Measurements from ENCODE around the gene PERCC1.
"Not testable (repeated sequence)": the region's sequence is repeated elsewhere in the genome, so short reads cannot be mapped to it uniquely, and the experiment has no call there.

Gene PERCC1

GRCh38 chr16:1435921-1436697 lies 5.2 kb downstream of the PERCC1 start:
- FAIRE-seq: no peak

- no peak for FAIRE-seq
These were observed 6.0 kb downstream of the PERCC1 start for GRCh38 chr16:1436731-1437355.

- no peak for FAIRE-seq
These were observed 6.7 kb downstream of the PERCC1 start for GRCh38 chr16:1437606-1438005.

- no peak for FAIRE-seq
These were observed 7.6 kb downstream of the PERCC1 start for GRCh38 chr16:1438229-1439057.

- FAIRE-seq: no peak
These were observed 8.3 kb downstream of the PERCC1 start for GRCh38 chr16:1439058-1439698.

- not testable (repeated sequence) for FAIRE-seq
These were observed 8.8 kb downstream of the PERCC1 start for GRCh38 chr16:1439699-1440074.

- no peak for FAIRE-seq
These were observed 10.5 kb downstream of the PERCC1 start for GRCh38 chr16:1441391-1441829.

GRCh38 chr16:1442697-1443096 lies 11.8 kb downstream of the PERCC1 start:
- no peak for FAIRE-seq

- FAIRE-seq: no peak
These were observed 12.6 kb downstream of the PERCC1 start for GRCh38 chr16:1443403-1443973.

- FAIRE-seq: no peak
These were observed 13.3 kb downstream of the PERCC1 start, which contains the start of gene CCDC154 for GRCh38 chr16:1443980-1444729. CCDC154 (minus strand) TSS chr16:1444556; CDS start chr16:1444322, 234 bp downstream.

- FAIRE-seq: no peak
These were observed 14.0 kb downstream of the PERCC1 start for GRCh38 chr16:1444730-1445517.

- FAIRE-seq: no peak
These were observed 14.8 kb downstream of the PERCC1 start for GRCh38 chr16:1445518-1446203.

- no peak for FAIRE-seq
These were observed 15.6 kb downstream of the PERCC1 start for GRCh38 chr16:1446296-1447080.

- FAIRE-seq: no peak
These were observed 17.1 kb downstream of the PERCC1 start for GRCh38 chr16:1447965-1448364.

GRCh38 chr16:1448536-1449116 lies 17.7 kb downstream of the PERCC1 start:
- FAIRE-seq: no peak

- no peak for FAIRE-seq
These were observed 18.4 kb downstream of the PERCC1 start for GRCh38 chr16:1449201-1449788.

GRCh38 chr16:1450218-1450617 lies 19.3 kb downstream of the PERCC1 start:
- FAIRE-seq: no peak

GRCh38 chr16:1450841-1451240 lies 20.0 kb downstream of the PERCC1 start:
- FAIRE-seq: no peak

Data from A204.1 (cell line).